GM21786 (cell line): ENCODE results near the gene UGT1A1.

Source experiments
- ATAC-seq: cut with Tn5 transposase; IDR thresholded peaks from one replicate; pipeline ENCODE4 v1.9.1; 2021; ENCODE audit not compliant: unreplicated experiment

The UGT1A1 gene

GRCh38 chr2:233794128-233794658, 34.1 kb downstream of the UGT1A1 start:
- no peak for ATAC-seq

GRCh38 chr2:233795735-233796171, 35.7 kb downstream of the UGT1A1 start:
- ATAC-seq, result no peak

- ATAC-seq, result no peak
These were observed 36.2 kb downstream of the UGT1A1 start for GRCh38 chr2:233796254-233796653.

DNA sequence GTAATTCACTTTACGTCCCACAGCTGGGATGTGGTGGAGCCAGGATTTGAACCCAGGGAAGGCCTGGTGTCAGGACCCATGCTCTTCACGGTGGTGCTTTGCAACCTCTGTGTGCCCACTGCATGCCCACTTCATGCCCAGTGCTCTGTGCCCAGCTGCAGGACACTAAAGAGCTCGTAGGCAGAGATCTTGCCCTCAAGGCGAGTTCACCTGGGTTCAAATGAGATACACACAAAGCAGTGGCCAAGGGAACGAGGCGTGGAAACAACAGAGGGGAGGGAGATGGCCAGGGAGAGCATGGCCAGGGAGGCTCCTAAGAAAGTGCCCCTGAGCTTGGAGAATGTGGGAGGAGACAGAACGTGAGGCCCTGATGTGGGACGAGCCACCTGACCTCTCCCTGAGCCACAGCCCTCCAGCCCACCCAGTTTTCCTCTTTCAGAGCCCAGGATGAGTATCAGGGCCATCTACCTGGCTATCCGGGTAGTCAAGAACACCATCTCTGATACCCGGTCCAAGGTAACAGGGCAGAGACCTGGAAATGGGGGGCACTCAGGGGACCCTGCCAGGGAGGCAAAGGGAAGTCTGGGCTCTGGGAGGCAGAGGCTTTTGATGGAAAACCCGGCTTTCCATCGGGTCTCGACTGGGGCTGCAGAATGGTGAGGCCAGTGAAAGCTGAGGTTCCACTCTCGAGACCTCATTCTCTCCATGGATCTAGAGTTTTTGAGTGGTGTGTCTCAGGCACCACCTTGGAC, 38.4 kb downstream of the UGT1A1 start:
- no peak for ATAC-seq

DNA sequence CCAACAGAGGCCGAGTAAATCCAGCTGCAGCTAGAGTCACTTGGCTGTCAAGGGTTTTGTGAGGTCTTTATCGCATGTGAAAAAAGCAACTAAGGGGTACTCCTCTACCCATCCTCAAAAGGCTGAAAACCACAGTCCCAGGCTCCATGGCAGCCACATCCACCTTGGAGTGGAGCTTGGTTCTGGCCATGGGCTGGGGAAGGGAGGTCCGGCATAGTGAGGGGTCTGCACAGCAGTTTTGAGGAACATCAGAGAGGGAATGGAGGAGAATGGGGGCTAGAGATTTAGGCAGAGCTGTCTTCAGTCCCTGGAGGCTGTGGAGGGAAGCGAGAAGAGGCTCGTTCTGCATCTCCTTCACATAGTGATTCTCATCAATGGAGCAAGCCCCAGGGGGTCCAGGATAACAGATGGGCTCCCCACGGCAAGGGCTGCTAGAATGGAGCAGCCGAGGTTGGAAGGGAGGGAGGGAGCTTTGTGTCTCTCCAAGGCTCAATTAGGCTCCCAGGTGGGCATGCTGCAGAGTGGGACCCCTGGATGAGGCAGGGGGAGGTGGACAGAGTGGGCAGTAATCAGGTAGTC, 39.1 kb downstream of the UGT1A1 start:
- ATAC-seq, result no peak

DNA sequence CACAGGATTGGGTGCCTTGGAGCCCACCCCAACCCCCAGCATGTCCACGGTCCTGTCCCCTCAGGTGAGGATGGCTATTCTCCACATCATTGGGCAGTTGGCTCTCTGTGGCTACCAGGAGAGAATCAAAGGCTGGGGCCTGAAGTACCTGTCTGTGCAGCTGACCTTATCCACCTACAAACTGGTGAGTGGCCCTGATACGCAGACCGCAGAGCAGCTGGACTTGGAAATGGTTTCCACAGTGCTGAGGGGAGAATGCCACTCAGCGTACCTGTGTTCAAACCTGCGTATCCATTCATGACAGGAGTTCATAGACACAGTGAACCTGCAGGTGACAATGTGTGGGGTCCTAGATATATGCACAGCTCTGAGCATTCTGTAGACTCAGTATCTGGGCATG, 39.6 kb downstream of the UGT1A1 start:
- ATAC-seq, result no peak

- ATAC-seq, result no peak
These were observed 40.1 kb downstream of the UGT1A1 start for GRCh38 chr2:233800208-233800607.

- no peak for ATAC-seq
These were observed 41.5 kb downstream of the UGT1A1 start for GRCh38 chr2:233801357-233802131.

DNA sequence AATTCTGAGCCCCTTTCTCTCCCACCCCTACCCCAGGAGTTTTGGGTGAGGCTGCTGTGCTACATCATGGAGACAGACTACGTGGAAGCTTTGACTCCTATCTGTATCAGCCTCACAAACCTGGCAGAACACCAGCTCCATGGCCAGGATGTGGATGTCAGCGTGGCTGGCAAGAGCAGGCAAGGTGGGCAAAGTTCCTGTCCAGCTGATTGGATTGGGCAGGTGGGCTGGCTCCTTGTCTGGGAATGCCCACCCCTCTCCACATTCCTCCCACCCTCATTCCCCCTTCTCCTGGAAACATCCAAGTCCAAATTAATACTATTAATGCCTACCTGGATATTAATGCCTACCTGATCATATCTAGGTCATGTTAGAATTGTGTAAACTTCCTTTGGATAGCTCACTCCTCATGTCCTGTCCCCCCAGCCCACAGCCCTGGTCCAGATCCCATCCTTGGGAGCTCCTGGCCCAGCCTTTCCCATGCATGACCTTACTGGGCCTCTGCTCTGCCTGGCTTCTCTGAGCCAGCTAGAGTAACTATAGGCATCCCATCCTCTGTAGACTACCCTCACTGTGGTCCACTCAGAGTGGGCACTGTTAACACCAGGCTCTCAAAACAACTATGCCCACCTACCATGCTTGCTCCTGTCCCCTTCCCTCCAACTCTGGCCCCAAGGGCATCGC, 42.2 kb downstream of the UGT1A1 start:
- ATAC-seq, result no peak

DNA sequence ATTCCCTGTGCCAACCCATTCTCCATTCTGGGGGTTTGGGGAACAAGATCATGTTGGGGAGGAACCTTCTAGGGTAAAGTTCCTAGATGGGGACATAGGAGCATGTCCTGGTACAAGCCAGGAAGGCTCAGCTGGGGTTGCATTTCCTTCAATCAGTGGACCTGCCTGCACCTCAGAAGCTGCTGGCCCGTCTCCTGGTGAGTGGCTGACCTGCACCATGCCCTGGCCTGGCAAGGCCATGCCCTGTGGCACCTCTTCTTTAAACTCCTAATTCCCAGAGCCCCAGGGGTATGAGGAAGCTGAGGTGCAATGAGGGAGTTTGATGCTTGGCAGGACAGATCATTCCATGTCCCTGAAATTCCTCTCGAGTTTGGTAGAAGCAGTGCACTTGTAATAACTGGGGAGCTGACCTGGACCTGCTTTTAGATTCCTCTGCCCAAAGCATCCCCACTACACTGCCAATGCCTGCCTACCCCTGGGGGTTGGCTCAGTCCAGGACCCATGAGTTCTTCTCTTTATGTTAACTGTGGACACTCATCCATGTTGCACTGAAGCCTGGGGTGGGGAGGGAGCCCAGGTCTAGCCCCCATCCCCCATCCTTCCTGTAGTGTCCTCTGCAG, 43.3 kb downstream of the UGT1A1 start:
- no peak for ATAC-seq

GRCh38 chr2:233803994-233804393, 43.9 kb downstream of the UGT1A1 start:
- no peak for ATAC-seq

GRCh38 chr2:233807215-233807865, 47.3 kb downstream of the UGT1A1 start:
- no peak for ATAC-seq

DNA sequence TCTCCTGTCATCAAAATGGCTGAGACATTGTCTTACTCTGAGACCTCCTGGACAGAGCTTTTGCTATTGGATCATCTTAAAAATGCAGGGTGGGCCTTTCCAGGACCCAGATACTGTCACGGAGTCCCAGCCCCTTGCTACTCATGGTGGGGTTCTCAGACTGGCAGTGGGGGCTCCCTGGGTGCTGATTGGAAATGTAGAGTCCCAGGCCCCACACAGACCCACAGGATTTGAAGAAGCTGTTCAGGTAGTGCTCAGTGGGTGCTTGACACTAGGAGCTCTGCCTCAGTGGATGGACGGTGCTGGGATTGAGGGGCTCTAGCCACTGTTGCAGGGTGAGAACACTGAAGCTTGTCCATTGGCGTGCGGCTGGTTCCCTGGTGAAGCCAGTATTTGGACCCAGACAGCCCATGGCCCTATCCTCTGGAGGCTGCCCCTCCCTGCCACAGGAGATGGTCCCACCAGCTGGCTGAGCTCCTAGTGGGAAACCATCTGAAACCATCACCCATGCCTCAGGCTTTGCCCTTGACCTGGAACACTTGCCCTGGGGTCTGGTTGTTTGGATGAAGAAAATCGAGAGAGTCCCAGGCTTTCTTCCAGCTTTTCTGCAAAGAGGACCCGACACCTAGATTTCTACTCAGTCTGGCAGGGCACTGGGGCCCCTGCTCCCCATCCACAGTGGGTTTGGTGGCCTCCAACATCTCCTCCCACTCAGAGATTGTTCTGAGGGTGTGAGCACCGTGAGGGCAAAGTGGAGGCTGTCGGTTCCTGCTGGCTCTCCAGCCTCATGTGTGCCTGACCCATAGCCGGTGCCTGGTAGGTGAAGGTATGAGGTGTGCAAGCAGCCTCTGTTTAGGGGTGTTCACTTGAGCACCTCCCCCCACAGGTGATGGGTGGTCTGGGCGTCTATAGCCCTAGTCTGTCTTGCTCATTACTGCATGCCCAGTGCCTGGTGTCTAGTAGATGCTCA, 48.2 kb downstream of the UGT1A1 start:
- ATAC-seq, result no peak

- ATAC-seq, result no peak
These were observed 50.3 kb downstream of the UGT1A1 start for GRCh38 chr2:233810385-233810784.

DNA sequence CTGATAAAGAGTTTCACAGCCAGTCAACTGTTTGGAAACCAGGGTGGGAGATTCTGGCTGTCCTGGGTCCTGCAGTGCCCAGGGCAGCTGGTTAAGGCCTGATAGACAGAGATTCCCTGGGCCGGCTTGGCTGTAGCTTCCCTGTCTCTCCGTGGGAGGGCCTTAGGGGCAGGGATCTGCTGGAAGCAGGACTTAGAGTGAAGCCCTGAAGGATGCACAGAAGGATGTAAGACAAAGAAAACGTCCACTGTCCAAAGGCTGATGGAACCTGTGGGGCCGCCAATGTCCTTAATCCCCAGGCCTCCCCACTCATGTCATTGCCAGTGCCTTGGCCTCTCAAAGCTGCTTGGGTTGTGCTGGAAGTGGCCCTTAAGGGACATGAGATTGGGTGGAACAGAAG, 51.0 kb downstream of the UGT1A1 start:
- ATAC-seq, result no peak

DNA sequence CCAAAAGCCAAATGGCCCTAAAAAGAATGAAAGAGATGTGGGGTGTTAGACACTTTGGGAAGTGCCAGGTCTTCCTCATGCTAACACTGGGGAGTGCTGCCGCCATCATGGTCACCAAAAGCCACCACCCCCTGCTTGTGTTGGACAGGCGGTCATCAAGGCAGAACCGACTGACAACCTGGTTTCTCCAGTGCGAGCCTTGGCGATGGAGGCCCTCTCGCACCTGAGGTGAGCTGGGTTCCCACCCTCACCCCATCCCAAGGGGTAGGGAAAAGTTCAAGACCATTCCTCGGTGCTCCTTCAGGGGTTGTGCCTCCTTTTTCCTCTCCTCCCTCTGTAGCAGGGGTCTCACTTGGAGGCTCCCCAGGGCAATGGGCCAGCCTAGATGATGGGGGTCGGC, 51.7 kb downstream of the UGT1A1 start:
- ATAC-seq, result no peak

DNA sequence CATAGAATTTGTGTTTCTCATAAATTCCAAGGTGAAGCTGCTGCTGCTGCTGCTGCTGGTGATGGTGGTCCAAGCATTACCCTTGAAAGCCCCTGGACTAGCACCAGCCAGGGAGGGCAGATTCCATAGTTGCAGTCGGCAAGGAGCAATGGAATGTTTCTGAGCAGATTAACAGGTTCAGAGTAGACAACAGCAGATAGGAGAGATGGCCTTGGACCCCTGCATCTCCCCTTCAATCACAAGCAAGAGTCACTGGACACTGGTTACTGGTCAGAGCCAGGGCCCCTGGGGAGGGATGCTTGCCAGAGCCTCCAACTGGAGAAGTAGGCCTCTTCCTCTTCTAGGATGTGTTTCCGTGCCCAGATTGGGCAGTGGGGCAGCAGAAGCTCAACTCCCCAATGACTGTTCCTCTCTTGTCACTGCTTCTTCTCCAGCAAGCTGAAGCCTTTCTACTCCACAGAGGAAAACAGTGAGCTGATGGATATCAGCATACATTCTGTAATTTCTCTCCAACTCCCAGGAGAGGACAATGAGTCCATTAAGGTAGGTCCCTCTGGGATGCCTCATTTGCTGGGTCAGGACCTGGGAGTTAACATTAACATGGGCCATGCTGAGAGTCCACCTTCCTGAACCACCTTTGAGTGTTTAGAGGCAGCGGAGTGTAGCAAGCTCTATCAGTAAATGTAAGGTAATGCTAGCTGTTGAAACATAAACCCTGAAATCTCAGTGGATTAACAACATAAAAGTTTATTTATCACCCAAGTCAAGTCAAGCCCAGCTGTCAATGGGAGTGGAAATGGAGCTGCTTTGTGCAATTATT, 53.4 kb downstream of the UGT1A1 start:
- ATAC-seq, result no peak
